ENCODE measurements around the gene GDF15.
"Not testable (repeated sequence)": the region's sequence is repeated elsewhere in the genome, so short reads cannot be mapped to it uniquely, and the experiment has no call there.

The GDF15 gene

GRCh38 chr19:18392926-18393325 is 7.0 kb downstream of the GDF15 start:
- DNase-seq, result no peak

GRCh38 chr19:18393836-18394235 is 7.9 kb downstream of the GDF15 start:
- DNase-seq, result peak; percentile 48

- no peak for DNase-seq
These were observed 10.7 kb downstream of the GDF15 start for GRCh38 chr19:18396471-18397241.

- DNase-seq, result peak; percentile 85
These were observed 11.6 kb downstream of the GDF15 start, which contains the start of gene LRRC25 for GRCh38 chr19:18397242-18398202. Gene LRRC25, minus strand, starts transcription at chr19:18397622. Its CDS starts 659 bp downstream, at chr19:18396963.

- no peak for DNase-seq
These were observed 13.1 kb downstream of the GDF15 start for GRCh38 chr19:18399008-18399407.

- peak; percentile 81 for DNase-seq
These were observed 15.7 kb downstream of the GDF15 start for GRCh38 chr19:18401580-18402112.

- not testable (repeated sequence) for DNase-seq
These were observed 16.7 kb downstream of the GDF15 start for GRCh38 chr19:18402455-18403248.

- DNase-seq, result not testable (repeated sequence)
These were observed 19.8 kb downstream of the GDF15 start for GRCh38 chr19:18405754-18406153.

GRCh38 chr19:18406749-18407148 is 20.8 kb downstream of the GDF15 start:
- DNase-seq, result no peak

- DNase-seq, result peak; percentile 62
These were observed 22.1 kb downstream of the GDF15 start for GRCh38 chr19:18408053-18408476.

GRCh38 chr19:18412610-18413239 is 26.8 kb downstream of the GDF15 start:
- no peak for DNase-seq

GRCh38 chr19:18414504-18415177 is 28.7 kb downstream of the GDF15 start:
- DNase-seq, result no peak

GRCh38 chr19:18415178-18415867 is 29.4 kb downstream of the GDF15 start:
- DNase-seq, result no peak

- peak; percentile 91 for DNase-seq
These were observed 30.9 kb downstream of the GDF15 start for GRCh38 chr19:18416778-18417249.

GRCh38 chr19:18417250-18418028 is 31.5 kb downstream of the GDF15 start:
- peak; percentile 69 for DNase-seq

- DNase-seq, result no peak
These were observed 32.1 kb downstream of the GDF15 start for GRCh38 chr19:18418029-18418482.

GRCh38 chr19:18418483-18419194 is 32.7 kb downstream of the GDF15 start:
- DNase-seq, result peak; percentile 62

GRCh38 chr19:18419195-18419698 is 33.3 kb downstream of the GDF15 start, which contains the start of gene SSBP4:
Gene SSBP4, plus strand, starts transcription at chr19:18419398. Its CDS starts 251 bp downstream, at chr19:18419649.
- DNase-seq, result peak; percentile 76
